PC-9 (cell line): ENCODE measurements around the gene SPEN. TPM values are rescaled to one million over a fixed set of nuclear protein-coding genes. Genes with fewer than 3 reads are reported as not detected.

Source experiments
- BruUV-seq: library from RNA; stranded (reverse); fragments of 400-500 nt; replicated peaks from 2 replicates; lab custom pipeline; 2021; lab: Mats Ljungman, UMichigan
- CTCF ChIA-PET: fragments of 300-600 bp; sonication (Branson Sonifier 250); formaldehyde crosslinking; loops from one replicate; lab custom pipeline; 2022; ENCODE audit warnings: antibody characterized with exemption; lab: Charles Lee
- POLR2A ChIA-PET: fragments of 300-600 bp; sonication (Branson Sonifier 250); formaldehyde crosslinking; loops from one replicate; lab custom pipeline; 2022; ENCODE audit warnings: antibody characterized with exemption; ENCODE audit not compliant: unreplicated experiment; lab: Charles Lee
- DNase-seq, 2 experiments: peaks; one replicate each; pipeline versions ENCODE4 v3.0.0 to v3.0.0-alpha.2; 2015 to 2022; ENCODE audit warnings: mixed read lengths in 1 of 2
- H2AFZ ChIP-seq: fragments of 200-600 bp; sonication (generic); 2 replicates; pipeline ENCODE4 v1.8.1; 2017; ENCODE audit warnings: antibody characterized with exemption
- H3F3A ChIP-seq: fragments of 200-600 bp; sonication (generic); 2 replicates; pipeline ENCODE4 v1.8.1; 2017; ENCODE audit warnings: antibody characterized with exemption, mild to moderate bottlenecking, low read depth; ENCODE audit not compliant: insufficient read depth
- H3K27ac ChIP-seq: fragments of 200-600 bp; sonication (generic); 2 replicates; pipeline ENCODE4 v1.6.1; 2016; ENCODE audit warnings: mixed run types
- H3K27me3 ChIP-seq: fragments of 200-600 bp; sonication (generic); 2 replicates; pipeline ENCODE4 v1.6.1; 2016; ENCODE audit warnings: low read depth, mixed run types; ENCODE audit not compliant: insufficient read depth
- H3K36me3 ChIP-seq: fragments of 200-600 bp; sonication (generic); 2 replicates; pipeline ENCODE4 v1.6.1; 2016; ENCODE audit warnings: low read depth, mixed run types
- H3K4me1 ChIP-seq: fragments of 200-600 bp; sonication (generic); replicated peaks from 2 replicates; pipeline ENCODE4 v1.6.1; 2016; ENCODE audit warnings: mixed run types; ENCODE audit not compliant: insufficient read depth
- H3K4me2 ChIP-seq: fragments of 200-600 bp; sonication (generic); 2 replicates; pipeline ENCODE4 v1.6.1; 2017; ENCODE audit warnings: mixed run types
- H3K4me3 ChIP-seq: fragments of 200-600 bp; sonication (generic); 2 replicates; pipeline ENCODE4 v1.6.1; 2016; ENCODE audit warnings: mixed run types
- H3K79me2 ChIP-seq: fragments of 200-600 bp; sonication (generic); 2 replicates; pipeline ENCODE4 v1.6.1; 2017; ENCODE audit warnings: low read depth, mixed run types
- H3K9me2 ChIP-seq: fragments of 200-600 bp; sonication (generic); 2 replicates; pipeline ENCODE4 v1.8.1; 2017; ENCODE audit warnings: mild to moderate bottlenecking; ENCODE audit not compliant: insufficient read depth
- H3K9me3 ChIP-seq: fragments of 200-600 bp; sonication (generic); 2 replicates; pipeline ENCODE4 v1.8.1; 2016; ENCODE audit warnings: low read depth; ENCODE audit not compliant: insufficient read depth
- H4K20me1 ChIP-seq: fragments of 200-600 bp; sonication (generic); 2 replicates; pipeline ENCODE4 v1.8.1; 2017; ENCODE audit not compliant: insufficient read depth
- CTCF ChIP-seq: fragments of 200-600 bp; sonication (generic); conservative IDR thresholded peaks from 2 replicates; pipeline ENCODE4 v1.6.1; 2017; ENCODE audit warnings: mixed run types, antibody characterized with exemption, mild to moderate bottlenecking, moderate library complexity
- EZH2 ChIP-seq: fragments of 200-600 bp; sonication (generic); IDR thresholded peaks from 2 replicates; pipeline ENCODE4 v1.8.0; 2017; ENCODE audit warnings: antibody characterized with exemption, low read depth
- intact Hi-C: fragments of 100-400 bp; cut with micrococcal nuclease; formaldehyde crosslinking; loops from one replicate; pipeline ENCODE4 v1.10.0; 2022; ENCODE audit not compliant: unreplicated experiment
- total RNA-seq: library from RNA; stranded (reverse); gene quantifications from 2 replicates; pipeline ENCODE4 v1.2.3, GENCODE V29; 2021

Gene SPEN
- total RNA-seq, 1 experiment from 2014 or later = 46.8 TPM

GRCh38 chr1:15836772-15837669 is 10.5 kb upstream of the SPEN start:
- Histone ChIP-seq H3K27ac (0 out of 2 replicates have a peak overlapping the region, but pooled peaks have one; percentile 82), H3K9me3 (no peaks in the 10 kb centered on the region), H3K36me3 (no peaks in the 10 kb centered on the region), H3K79me2 (peaks cover 15% of the 10 kb centered on the region), H2AFZ (no peak overlapping the region), H3K4me1 (peaks cover 12% of the 10 kb centered on the region), H3K27me3 (no peaks in the 10 kb centered on the region), H3F3A (peaks cover 27% of the 10 kb centered on the region), H4K20me1 (no peaks in the 10 kb centered on the region), H3K4me2 (peak overlapping the region; percentile 81), H3K9me2 (no peaks in the 10 kb centered on the region), H3K4me3 (peak overlapping the region; percentile 63; the same call in 1 of the 2 replicates)
- CTCF ChIA-PET = interaction anchor here (0.6 kb wide), 1 partner anchor 526 kb away, joined by 3 read pairs; no protein-coding TSS in a partner anchor
- intact Hi-C loops = no loop called here
- TF ChIP-seq CTCF = no peak
- no peak for TF ChIP-seq EZH2
- no TSS peak for BruUV-seq
- POLR2A ChIA-PET = interaction anchor here (0.6 kb wide), 1 partner anchor 10 kb away, joined by 12 read pairs; the partner anchor contains the start of gene SPEN
- no peak for DNase-seq

GRCh38 chr1:15837931-15838330 is 9.6 kb upstream of the SPEN start:
- H3K27me3 ChIP-seq = no peaks in the 10 kb centered on the region
- H3K79me2 ChIP-seq = peaks cover 6% of the 10 kb centered on the region
- ChIA-PET POLR2A (no interaction called here), CTCF (interaction anchor here (0.6 to 1.2 kb wide), 2 partner anchors 29 to 525 kb away, joined by 3 to 4 read pairs; no protein-coding TSS in a partner anchor)
- no peaks in the 10 kb centered on the region for H3K36me3 ChIP-seq
- TF ChIP-seq CTCF (no peak), EZH2 (no peak)
- no peak overlapping the region for H3K4me3 ChIP-seq
- H3K9me3 ChIP-seq = no peaks in the 10 kb centered on the region
- H3K4me2 ChIP-seq = no peak overlapping the region
- no peak overlapping the region for H3K27ac ChIP-seq
- H3K9me2 ChIP-seq = no peaks in the 10 kb centered on the region
- H3K4me1 ChIP-seq = peaks cover 5% of the 10 kb centered on the region; the same call in 1 of the 2 replicates
- H3F3A ChIP-seq = peaks cover 19% of the 10 kb centered on the region
- BruUV-seq = no TSS peak
- no peaks in the 10 kb centered on the region for H4K20me1 ChIP-seq
- intact Hi-C loops = no loop called here
- H2AFZ ChIP-seq = no peak overlapping the region
- DNase-seq = no peak

GRCh38 chr1:15838721-15839120 is 8.8 kb upstream of the SPEN start:
- ChIA-PET POLR2A (no interaction called here), CTCF (interaction anchor here (1.2 kb wide), 1 partner anchor 30 kb away, joined by 4 read pairs; no protein-coding TSS in a partner anchor)
- H3K9me2 ChIP-seq = no peaks in the 10 kb centered on the region
- no peaks in the 10 kb centered on the region for H3K27me3 ChIP-seq
- no peak for DNase-seq
- no peaks in the 10 kb centered on the region for H4K20me1 ChIP-seq
- BruUV-seq = no TSS peak
- TF ChIP-seq CTCF = no peak
- no peak for TF ChIP-seq EZH2
- no peak overlapping the region for H3K4me3 ChIP-seq
- H3K36me3 ChIP-seq = no peaks in the 10 kb centered on the region
- H2AFZ ChIP-seq = no peak overlapping the region
- H3K27ac ChIP-seq = no peak overlapping the region
- H3K9me3 ChIP-seq = no peaks in the 10 kb centered on the region
- H3K4me1 ChIP-seq = 0 out of 2 replicates have a peak, but pooled peaks cover 5% of the 10 kb centered on the region
- peaks cover 3% of the 10 kb centered on the region for H3K79me2 ChIP-seq
- intact Hi-C loops = no loop called here
- no peak overlapping the region for H3K4me2 ChIP-seq
- peaks cover 16% of the 10 kb centered on the region for H3F3A ChIP-seq
